B cell (primary cell): ENCODE results near the gene A1BG. TPM values are rescaled to one million over a fixed set of nuclear protein-coding genes. Genes with fewer than 3 reads are reported as not detected.

ENCODE experiments used
- ATAC-seq: fragments of 200-7000 bp; cut with Tn5 transposase; one replicate; pipeline ENCODE4 v1.10.0; 2021; ENCODE audit warnings: low read depth, mild to moderate bottlenecking, moderate number of reproducible peaks, moderate library complexity
- CTCF ChIA-PET: fragments of 350-600 bp; sonication (Branson Sonifier 250); formaldehyde crosslinking; loops from one replicate; lab custom pipeline; 2021; ENCODE audit warnings: antibody characterized with exemption, inconsistent platforms; lab: Charles Lee
- POLR2A ChIA-PET: fragments of 350-600 bp; sonication (Branson Sonifier 250); formaldehyde crosslinking; loops from one replicate; lab custom pipeline; 2021; ENCODE audit warnings: antibody characterized with exemption; lab: Charles Lee
- DNase-seq: peaks from one replicate; pipeline ENCODE4 v3.0.0; 2013
- H2AFZ ChIP-seq: 2 replicates; pipeline ENCODE4 v1.6.1; 2012; ENCODE audit warnings: mild to moderate bottlenecking, low read depth, low read length; ENCODE audit not compliant: insufficient read depth, poor library complexity, severe bottlenecking
- H3K27ac ChIP-seq, 2 donors: 1 replicate in 1 of 2; 2 replicates in 1 of 2; pipeline ENCODE4 v1.5.1; 2012 to 2013; ENCODE audit warnings: low read length in 2 of 2, mild to moderate bottlenecking in 2 of 2, moderate library complexity in 1 of 2
- H3K27me3 ChIP-seq, 4 experiments: fragments of 200-600 bp in 1 of 4; sonication (generic) in 1 of 4; replicated peaks in 1 of 4; 1 replicate in 2 of 4; 2 replicates in 2 of 4; pipeline versions ENCODE4 v1.6.1 to v1.7.0; 2013 to 2016; ENCODE audit warnings: low read length in 3 of 4, mild to moderate bottlenecking in 2 of 4, mixed read lengths in 1 of 4, moderate library complexity in 1 of 4; ENCODE audit not compliant: insufficient read depth in 4 of 4, control insufficient read depth in 3 of 4; ENCODE audit errors: control extremely low read depth in 1 of 4
- H3K36me3 ChIP-seq, 2 experiments: replicated peaks in 1 of 2; 1 replicate in 1 of 2; 2 replicates in 1 of 2; pipeline versions ENCODE4 v1.6.1 to v1.7.1; 2013; ENCODE audit warnings: low read length in 1 of 2; ENCODE audit not compliant: insufficient read depth in 2 of 2, control insufficient read depth in 1 of 2; ENCODE audit errors: control extremely low read depth in 1 of 2, extremely low read depth in 1 of 2
- H3K4me1 ChIP-seq, 2 donors: fragments of 200-600 bp in 1 of 2; sonication (generic) in 1 of 2; 1 replicate in 1 of 2; 2 replicates in 1 of 2; pipeline versions ENCODE4 v1.5.1 to v1.6.1; 2013 to 2017; ENCODE audit warnings: low read length in 2 of 2; ENCODE audit not compliant: control insufficient read depth in 2 of 2, insufficient read depth in 2 of 2
- H3K4me2 ChIP-seq: replicated peaks from 2 replicates; pipeline ENCODE3; 2012; ENCODE audit warnings: mild to moderate bottlenecking, low read depth, low read length; ENCODE audit not compliant: poor library complexity, severe bottlenecking
- H3K4me3 ChIP-seq, 5 experiments: fragments of 200-600 bp in 1 of 5; sonication (generic) in 1 of 5; 1 replicate in 3 of 5; 2 replicates in 2 of 5; pipeline versions ENCODE4 v1.5.1 to v1.7.0; 2011 to 2016; ENCODE audit warnings: low read length in 4 of 5, mild to moderate bottlenecking in 4 of 5, low read depth in 2 of 5, control low read depth in 1 of 5, moderate library complexity in 1 of 5; ENCODE audit not compliant: insufficient read depth in 1 of 5; ENCODE audit errors: control extremely low read depth in 1 of 5, extremely low read depth in 1 of 5
- H3K79me2 ChIP-seq: fragments of 200-600 bp; sonication (generic); one replicate; pipeline ENCODE4 v1.6.0; 2016; ENCODE audit warnings: low read length; ENCODE audit not compliant: control insufficient read depth, insufficient read depth
- H3K9ac ChIP-seq: fragments of 200-600 bp; sonication (generic); 2 replicates; pipeline ENCODE4 v1.6.1; 2017; ENCODE audit warnings: mild to moderate bottlenecking, low read length, moderate library complexity
- H3K9me3 ChIP-seq, 3 donors: one replicate each; pipeline versions ENCODE4 v1.6.1 to v1.7.1; 2013; ENCODE audit warnings: low read length in 2 of 3; ENCODE audit not compliant: control insufficient read depth in 2 of 3, insufficient read depth in 1 of 3; ENCODE audit errors: control extremely low read depth in 1 of 3
- H4K20me1 ChIP-seq: 2 replicates; pipeline ENCODE4 v1.6.0; 2012; ENCODE audit warnings: mild to moderate bottlenecking, low read length; ENCODE audit not compliant: insufficient read depth, control insufficient read depth, poor library complexity, severe bottlenecking
- H3K27ac Mint-ChIP-seq: one replicate; pipeline ENCODE4 v1.8.0; 2021; ENCODE audit warnings: mixed read lengths
- H3K27me3 Mint-ChIP-seq: one replicate; pipeline ENCODE4 v1.8.0; 2021; ENCODE audit warnings: mixed read lengths
- H3K4me1 Mint-ChIP-seq: one replicate; pipeline ENCODE4 v1.8.0; 2021; ENCODE audit warnings: mixed read lengths
- H3K4me3 Mint-ChIP-seq: one replicate; pipeline ENCODE4 v1.8.0; 2021; ENCODE audit warnings: mixed read lengths
- H3K9me3 Mint-ChIP-seq: one replicate; pipeline ENCODE4 v1.8.0; 2022; ENCODE audit warnings: mixed read lengths; ENCODE audit not compliant: insufficient read depth
- CTCF ChIP-seq: fragments of 200-600 bp; IDR thresholded peaks from one replicate; pipeline ENCODE4 v1.8.0; 2022; ENCODE audit warnings: antibody characterized with exemption, mild to moderate bottlenecking
- EZH2 ChIP-seq: IDR thresholded peaks from 2 replicates; pipeline ENCODE4 v1.6.1; 2012; ENCODE audit warnings: borderline replicate concordance, low read depth, mild to moderate bottlenecking, moderate library complexity, low read length; ENCODE audit not compliant: insufficient read depth, poor library complexity, severe bottlenecking
- WGBS: methylation state at CpG from one replicate; pipeline ENCODE4 v1.1.5; 2013; ENCODE audit warnings: missing lambda C conversion rate; ENCODE audit not compliant: insufficient coverage; 5-methylcytosine and 5-hydroxymethylcytosine counted together
- intact Hi-C: fragments of 100-400 bp; cut with micrococcal nuclease; formaldehyde crosslinking; loops from one replicate; pipeline ENCODE4 v1.10.0; 2022
- polyA plus RNA-seq: library from polyadenylated mRNA; depleted of rRNA; stranded (reverse); fragments of >200 nt; gene quantifications from 2 replicates; pipeline ENCODE4 v1.2.3, GENCODE V29; 2012
- total RNA-seq, 2 donors: library from RNA; stranded (reverse); fragments of 120-200 nt in 1 of 2; gene quantifications; 1 replicate in 1 of 2; 2 replicates in 1 of 2; pipeline versions ENCODE4 v1.2.3 to v1.2.4, GENCODE V29; 2013 to 2022

A1BG gene
- total and polyA plus RNA-seq, 2 donors (not counting 1 experiment from before 2014, with no cell fraction given) = 18.4 to 52.6 TPM

GRCh38 chr19:58361900-58362271 lies 8.6 kb upstream of the A1BG start:
- Histone ChIP-seq H3K9ac (peak overlapping the region; percentile 75), H3K4me1 (peaks cover 17 to 35% of the 10 kb centered on the region in 2 donors), H3K36me3 (no peaks in the 10 kb centered on the region), H3K27me3 (peaks cover 0 to 16% (median 6%) of the 10 kb centered on the region in 4 experiments), H3K9me3 (peaks cover 0 to 7% (median 0%) of the 10 kb centered on the region in 3 donors), H3K4me2 (peak overlapping the region; percentile 81), H3K27ac (peak overlapping the region; percentile 80 to 81), H3K4me3 (peak overlapping the region; percentile 69 to 90 (median 74)), H2AFZ (peak overlapping the region; percentile 87), H4K20me1 (no peaks in the 10 kb centered on the region), H3K79me2 (no peaks in the 10 kb centered on the region)
- ATAC-seq (no peak), DNase-seq (no peak)
- peaks cover 19% of the 10 kb centered on the region for H3K4me1 Mint-ChIP-seq
- 7% methylated on average over 27 of the region's 28 CpGs for WGBS
- H3K27ac Mint-ChIP-seq = peak overlapping the region; percentile 97
- H3K4me3 Mint-ChIP-seq = peak overlapping the region; percentile 95
- ChIA-PET POLR2A (interaction anchor here (0.6 to 3.7 kb wide), 16 partner anchors 14 to 587 kb away, joined by 3 to 35 read pairs (median 8); partner anchors contain the start of genes ERVK3-1, RPS5, TRIM28 and UBE2M), CTCF (interaction anchor here (0.5 to 1.1 kb wide), 4 partner anchors 12 to 543 kb away, joined by 4 to 7 read pairs (median 4); partner anchors contain the start of gene ZBTB45)
- H3K27me3 Mint-ChIP-seq = peaks cover 3% of the 10 kb centered on the region
- intact Hi-C loops = loop anchor here (1.0 to 5.0 kb wide), 11 partner anchors 15 to 196 kb away; partner anchors contain the start of genes ERVK3-1, UBE2M, ZNF324B and ZNF446
- TF ChIP-seq EZH2 (no peak), CTCF (no peak)
- no peaks in the 10 kb centered on the region for H3K9me3 Mint-ChIP-seq

GRCh38 chr19:58357481-58358145 lies 4.3 kb upstream of the A1BG start:
- Histone ChIP-seq H3K27me3 (peaks cover 0 to 19% (median 6%) of the 10 kb centered on the region in 4 experiments), H4K20me1 (no peaks in the 10 kb centered on the region), H3K4me2 (peak overlapping the region; percentile 79), H3K79me2 (no peaks in the 10 kb centered on the region), H3K4me1 (peaks cover 17 to 31% of the 10 kb centered on the region in 2 donors), H2AFZ (no peak overlapping the region), H3K9me3 (peaks cover 0 to 14% (median 0%) of the 10 kb centered on the region in 3 donors), H3K4me3 (no peak overlapping the region), H3K27ac (no peak overlapping the region), H3K9ac (no peak overlapping the region), H3K36me3 (no peaks in the 10 kb centered on the region)
- no peaks in the 10 kb centered on the region for H3K9me3 Mint-ChIP-seq
- H3K4me3 Mint-ChIP-seq = peak overlapping the region; percentile 16
- ChIA-PET POLR2A (no interaction called here), CTCF (interaction anchor here (0.6 kb wide), 1 partner anchor 499 kb away, joined by 4 read pairs; no protein-coding TSS in a partner anchor)
- intact Hi-C loops = no loop called here
- no peak for TF ChIP-seq CTCF
- no peak for TF ChIP-seq EZH2
- DNase-seq (no peak), ATAC-seq (no peak)
- 86% methylated on average over 18 of the region's 19 CpGs for WGBS
- peaks cover 3% of the 10 kb centered on the region for H3K27me3 Mint-ChIP-seq
- no peak overlapping the region for H3K27ac Mint-ChIP-seq
- H3K4me1 Mint-ChIP-seq = peaks cover 21% of the 10 kb centered on the region
